ENCODE results near the gene UBALD1.
"Not testable (repeated sequence)": the region's sequence is repeated elsewhere in the genome, so short reads cannot be mapped to it uniquely, and the experiment has no call there.

UBALD1 gene

GRCh38 chr16:4597174-4597573 lies 17.5 kb downstream of the UBALD1 start:
- no peak for DNase-seq (ENCODE audit: low read depth)

GRCh38 chr16:4594433-4595410 lies 20.0 kb downstream of the UBALD1 start:
- no peak for DNase-seq (ENCODE audit: low read depth)

GRCh38 chr16:4593086-4593485 lies 21.6 kb downstream of the UBALD1 start:
- no peak for DNase-seq (ENCODE audit: low read depth)

- no peak for DNase-seq (ENCODE audit: low read depth)
Observed at GRCh38 chr16:4591706-4592470, 22.8 kb downstream of the UBALD1 start.

GRCh38 chr16:4591191-4591590 lies 23.5 kb downstream of the UBALD1 start:
- DNase-seq (ENCODE audit: low read depth) = no peak

GRCh38 chr16:4588961-4589360 lies 25.7 kb downstream of the UBALD1 start:
- DNase-seq (ENCODE audit: low read depth) = no peak

- DNase-seq (ENCODE audit: low read depth) = no peak
Observed at GRCh38 chr16:4588386-4588785, 26.3 kb downstream of the UBALD1 start.

- no peak for DNase-seq (ENCODE audit: low read depth)
Observed at GRCh38 chr16:4586291-4586690, 28.4 kb downstream of the UBALD1 start.

- no peak for DNase-seq (ENCODE audit: low read depth)
Observed at GRCh38 chr16:4583906-4584305, 30.8 kb downstream of the UBALD1 start.

GRCh38 chr16:4580250-4580649 lies 34.4 kb downstream of the UBALD1 start:
- peak; percentile 17 for DNase-seq (ENCODE audit: low read depth)

- no peak for DNase-seq (ENCODE audit: low read depth)
Observed at GRCh38 chr16:4578961-4579530, 35.6 kb downstream of the UBALD1 start.

- DNase-seq (ENCODE audit: low read depth) = no peak
Observed at GRCh38 chr16:4576008-4576407, 38.7 kb downstream of the UBALD1 start.

- no peak for DNase-seq (ENCODE audit: low read depth)
Observed at GRCh38 chr16:4574919-4575705, 39.6 kb downstream of the UBALD1 start.

GRCh38 chr16:4573926-4574325 lies 40.8 kb downstream of the UBALD1 start:
- not testable (repeated sequence) for DNase-seq (ENCODE audit: low read depth)

- DNase-seq (ENCODE audit: low read depth) = peak; percentile 9
Observed at GRCh38 chr16:4572715-4573114, 42.0 kb downstream of the UBALD1 start.

GRCh38 chr16:4570688-4571321 lies 43.9 kb downstream of the UBALD1 start:
- DNase-seq (ENCODE audit: low read depth) = no peak

- DNase-seq (ENCODE audit: low read depth) = no peak
Observed at GRCh38 chr16:4570086-4570485, 44.6 kb downstream of the UBALD1 start.

- no peak for DNase-seq (ENCODE audit: low read depth)
Observed at GRCh38 chr16:4566144-4566543, 48.5 kb downstream of the UBALD1 start.

- no peak for DNase-seq (ENCODE audit: low read depth)
Observed at GRCh38 chr16:4564661-4565267, 49.9 kb downstream of the UBALD1 start.

- no peak for DNase-seq (ENCODE audit: low read depth)
Observed at GRCh38 chr16:4561596-4561995, 53.1 kb downstream of the UBALD1 start.
